ENCODE data around the gene CHST11.

GRCh38 chr12:104510145-104510872 is 53.6 kb downstream of the CHST11 start:
- TF ChIP-seq, protein P1, sequence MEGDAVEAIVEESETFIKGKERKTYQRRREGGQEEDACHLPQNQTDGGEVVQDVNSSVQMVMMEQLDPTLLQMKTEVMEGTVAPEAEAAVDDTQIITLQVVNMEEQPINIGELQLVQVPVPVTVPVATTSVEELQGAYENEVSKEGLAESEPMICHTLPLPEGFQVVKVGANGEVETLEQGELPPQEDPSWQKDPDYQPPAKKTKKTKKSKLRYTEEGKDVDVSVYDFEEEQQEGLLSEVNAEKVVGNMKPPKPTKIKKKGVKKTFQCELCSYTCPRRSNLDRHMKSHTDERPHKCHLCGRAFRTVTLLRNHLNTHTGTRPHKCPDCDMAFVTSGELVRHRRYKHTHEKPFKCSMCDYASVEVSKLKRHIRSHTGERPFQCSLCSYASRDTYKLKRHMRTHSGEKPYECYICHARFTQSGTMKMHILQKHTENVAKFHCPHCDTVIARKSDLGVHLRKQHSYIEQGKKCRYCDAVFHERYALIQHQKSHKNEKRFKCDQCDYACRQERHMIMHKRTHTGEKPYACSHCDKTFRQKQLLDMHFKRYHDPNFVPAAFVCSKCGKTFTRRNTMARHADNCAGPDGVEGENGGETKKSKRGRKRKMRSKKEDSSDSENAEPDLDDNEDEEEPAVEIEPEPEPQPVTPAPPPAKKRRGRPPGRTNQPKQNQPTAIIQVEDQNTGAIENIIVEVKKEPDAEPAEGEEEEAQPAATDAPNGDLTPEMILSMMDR (IDR thresholded peaks at IDR 0.05; ENCODE audit: low read depth, low read length, missing input control) = no peak
- TF ChIP-seq MAX (IDR thresholded peaks at IDR 0.05) (no peak), HNF4A (conservative IDR thresholded peaks at IDR 0.05) (no peak)

Data from liver (tissue), 3 donors.